Measurements from ENCODE around the gene ANKRD13B.

- TF ChIP-seq ZEB2 (tag by site-specific recombination; IDR thresholded peaks at IDR 0.05) (no peak), ZNF624 (tag by site-specific recombination; IDR thresholded peaks at IDR 0.05) (no peak), KLF1 (tag by site-specific recombination; IDR thresholded peaks at IDR 0.05) (no peak), MYNN (tag by site-specific recombination; IDR thresholded peaks at IDR 0.05; ENCODE audit: borderline replicate concordance) (no peak), CTCF (tag by site-specific recombination; IDR thresholded peaks at IDR 0.05) (no peak), YY1 (tag by site-specific recombination; IDR thresholded peaks at IDR 0.05) (no peak), REST (tag by site-specific recombination; IDR thresholded peaks at IDR 0.05) (no peak), ZSCAN30 (tag by site-specific recombination; IDR thresholded peaks at IDR 0.05) (no peak), ZBTB21 (tag by site-specific recombination; IDR thresholded peaks at IDR 0.05) (no peak), ZBTB8A (tag by site-specific recombination; IDR thresholded peaks at IDR 0.05) (no peak), ZNF394 (tag by site-specific recombination; IDR thresholded peaks at IDR 0.05; ENCODE audit: borderline replicate concordance) (no peak)
- TF ChIP-seq, protein P1, sequence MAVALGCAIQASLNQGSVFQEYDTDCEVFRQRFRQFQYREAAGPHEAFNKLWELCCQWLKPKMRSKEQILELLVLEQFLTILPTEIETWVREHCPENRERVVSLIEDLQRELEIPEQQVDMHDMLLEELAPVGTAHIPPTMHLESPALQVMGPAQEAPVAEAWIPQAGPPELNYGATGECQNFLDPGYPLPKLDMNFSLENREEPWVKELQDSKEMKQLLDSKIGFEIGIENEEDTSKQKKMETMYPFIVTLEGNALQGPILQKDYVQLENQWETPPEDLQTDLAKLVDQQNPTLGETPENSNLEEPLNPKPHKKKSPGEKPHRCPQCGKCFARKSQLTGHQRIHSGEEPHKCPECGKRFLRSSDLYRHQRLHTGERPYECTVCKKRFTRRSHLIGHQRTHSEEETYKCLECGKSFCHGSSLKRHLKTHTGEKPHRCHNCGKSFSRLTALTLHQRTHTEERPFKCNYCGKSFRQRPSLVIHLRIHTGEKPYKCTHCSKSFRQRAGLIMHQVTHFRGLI (tag by site-specific recombination; IDR thresholded peaks at IDR 0.05): no peak
- TF ChIP-seq, protein P2, sequence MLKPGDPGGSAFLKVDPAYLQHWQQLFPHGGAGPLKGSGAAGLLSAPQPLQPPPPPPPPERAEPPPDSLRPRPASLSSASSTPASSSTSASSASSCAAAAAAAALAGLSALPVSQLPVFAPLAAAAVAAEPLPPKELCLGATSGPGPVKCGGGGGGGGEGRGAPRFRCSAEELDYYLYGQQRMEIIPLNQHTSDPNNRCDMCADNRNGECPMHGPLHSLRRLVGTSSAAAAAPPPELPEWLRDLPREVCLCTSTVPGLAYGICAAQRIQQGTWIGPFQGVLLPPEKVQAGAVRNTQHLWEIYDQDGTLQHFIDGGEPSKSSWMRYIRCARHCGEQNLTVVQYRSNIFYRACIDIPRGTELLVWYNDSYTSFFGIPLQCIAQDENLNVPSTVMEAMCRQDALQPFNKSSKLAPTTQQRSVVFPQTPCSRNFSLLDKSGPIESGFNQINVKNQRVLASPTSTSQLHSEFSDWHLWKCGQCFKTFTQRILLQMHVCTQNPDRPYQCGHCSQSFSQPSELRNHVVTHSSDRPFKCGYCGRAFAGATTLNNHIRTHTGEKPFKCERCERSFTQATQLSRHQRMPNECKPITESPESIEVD (tag by site-specific recombination; IDR thresholded peaks at IDR 0.05): no peak
- TF ChIP-seq, protein P3, sequence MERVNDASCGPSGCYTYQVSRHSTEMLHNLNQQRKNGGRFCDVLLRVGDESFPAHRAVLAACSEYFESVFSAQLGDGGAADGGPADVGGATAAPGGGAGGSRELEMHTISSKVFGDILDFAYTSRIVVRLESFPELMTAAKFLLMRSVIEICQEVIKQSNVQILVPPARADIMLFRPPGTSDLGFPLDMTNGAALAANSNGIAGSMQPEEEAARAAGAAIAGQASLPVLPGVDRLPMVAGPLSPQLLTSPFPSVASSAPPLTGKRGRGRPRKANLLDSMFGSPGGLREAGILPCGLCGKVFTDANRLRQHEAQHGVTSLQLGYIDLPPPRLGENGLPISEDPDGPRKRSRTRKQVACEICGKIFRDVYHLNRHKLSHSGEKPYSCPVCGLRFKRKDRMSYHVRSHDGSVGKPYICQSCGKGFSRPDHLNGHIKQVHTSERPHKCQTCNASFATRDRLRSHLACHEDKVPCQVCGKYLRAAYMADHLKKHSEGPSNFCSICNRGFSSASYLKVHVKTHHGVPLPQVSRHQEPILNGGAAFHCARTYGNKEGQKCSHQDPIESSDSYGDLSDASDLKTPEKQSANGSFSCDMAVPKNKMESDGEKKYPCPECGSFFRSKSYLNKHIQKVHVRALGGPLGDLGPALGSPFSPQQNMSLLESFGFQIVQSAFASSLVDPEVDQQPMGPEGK (tag by site-specific recombination; IDR thresholded peaks at IDR 0.05): no peak
These were observed 25.5 kb downstream of the ANKRD13B start for GRCh38 chr17:29618272-29619065.
